UCSD-AML1 (cell line): ENCODE data around the gene EIF3F.

Experiments used
- DNase-seq: peaks from one replicate; lab custom pipeline; 2025; ENCODE audit not compliant: unreplicated experiment; lab: John Stamatoyannopoulos, UW

Gene EIF3F

GRCh38 chr11:8021920-8022319 lies 34.8 kb downstream of the EIF3F start:
- no peak for DNase-seq

- DNase-seq: no peak
Measured at GRCh38 chr11:8022876-8023275, 35.7 kb downstream of the EIF3F start.

GRCh38 chr11:8023831-8024555 lies 36.9 kb downstream of the EIF3F start:
- no peak for DNase-seq

GRCh38 chr11:8025123-8025522 lies 38.0 kb downstream of the EIF3F start:
- DNase-seq: no peak

GRCh38 chr11:8025816-8026215 lies 38.7 kb downstream of the EIF3F start:
- no peak for DNase-seq

- no peak for DNase-seq
Measured at GRCh38 chr11:8026982-8027381, 39.8 kb downstream of the EIF3F start.

GRCh38 chr11:8028766-8029165 lies 41.6 kb downstream of the EIF3F start:
- DNase-seq: no peak

- no peak for DNase-seq
Measured at GRCh38 chr11:8030526-8031247, 43.5 kb downstream of the EIF3F start.

- DNase-seq: no peak
Measured at GRCh38 chr11:8031248-8032115, 44.3 kb downstream of the EIF3F start.

GRCh38 chr11:8032122-8032521 lies 45.0 kb downstream of the EIF3F start:
- DNase-seq: no peak

GRCh38 chr11:8032576-8033304 lies 45.6 kb downstream of the EIF3F start:
- DNase-seq: no peak

- DNase-seq: peak; percentile 48
Measured at GRCh38 chr11:8033305-8034105, 46.4 kb downstream of the EIF3F start.

GRCh38 chr11:8034106-8034585 lies 47.0 kb downstream of the EIF3F start:
- DNase-seq: no peak

- DNase-seq: no peak
Measured at GRCh38 chr11:8034604-8035190, 47.6 kb downstream of the EIF3F start.

- no peak for DNase-seq
Measured at GRCh38 chr11:8035200-8035855, 48.2 kb downstream of the EIF3F start.

GRCh38 chr11:8036002-8036802 lies 49.1 kb downstream of the EIF3F start:
- no peak for DNase-seq

- no peak for DNase-seq
Measured at GRCh38 chr11:8036986-8037385, 49.8 kb downstream of the EIF3F start.

GRCh38 chr11:8038393-8038792 lies 51.3 kb downstream of the EIF3F start:
- no peak for DNase-seq
